Measurements from ENCODE around the gene FHIT. TPM values are rescaled to one million over a fixed set of nuclear protein-coding genes. Genes with fewer than 3 reads are reported as not detected.

FHIT gene
- total RNA-seq, 4 donors from 2014 or later, result 5.0 to 15.3 (median 8.3) TPM

DNA sequence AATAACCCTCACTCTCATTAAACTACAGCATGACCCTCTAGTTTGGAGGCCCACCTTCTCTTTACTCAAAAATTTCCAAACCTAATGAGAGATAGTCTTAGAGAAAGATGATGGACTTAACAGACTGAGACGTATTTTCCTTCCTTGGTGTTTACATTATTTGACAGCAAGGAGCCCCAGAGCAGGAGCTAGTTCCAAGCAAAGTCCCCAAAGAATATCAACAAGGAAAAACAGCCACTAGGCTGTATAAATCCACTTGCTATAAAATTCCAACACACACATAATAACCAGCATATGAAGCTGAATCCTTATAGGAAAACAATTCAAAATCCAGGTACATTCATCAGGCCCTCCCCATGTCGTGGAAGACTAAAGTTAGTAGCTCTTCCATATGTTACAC lies 660.0 kb downstream of the FHIT start:
- H3K4me3 ChIP-seq (ENCODE audit: low read depth, poor library complexity, severe bottlenecking), result no peak overlapping the region
- DNase-seq (ENCODE audit: low spot score in 2 of 2), result no peak
- TF ChIP-seq, protein P1, sequence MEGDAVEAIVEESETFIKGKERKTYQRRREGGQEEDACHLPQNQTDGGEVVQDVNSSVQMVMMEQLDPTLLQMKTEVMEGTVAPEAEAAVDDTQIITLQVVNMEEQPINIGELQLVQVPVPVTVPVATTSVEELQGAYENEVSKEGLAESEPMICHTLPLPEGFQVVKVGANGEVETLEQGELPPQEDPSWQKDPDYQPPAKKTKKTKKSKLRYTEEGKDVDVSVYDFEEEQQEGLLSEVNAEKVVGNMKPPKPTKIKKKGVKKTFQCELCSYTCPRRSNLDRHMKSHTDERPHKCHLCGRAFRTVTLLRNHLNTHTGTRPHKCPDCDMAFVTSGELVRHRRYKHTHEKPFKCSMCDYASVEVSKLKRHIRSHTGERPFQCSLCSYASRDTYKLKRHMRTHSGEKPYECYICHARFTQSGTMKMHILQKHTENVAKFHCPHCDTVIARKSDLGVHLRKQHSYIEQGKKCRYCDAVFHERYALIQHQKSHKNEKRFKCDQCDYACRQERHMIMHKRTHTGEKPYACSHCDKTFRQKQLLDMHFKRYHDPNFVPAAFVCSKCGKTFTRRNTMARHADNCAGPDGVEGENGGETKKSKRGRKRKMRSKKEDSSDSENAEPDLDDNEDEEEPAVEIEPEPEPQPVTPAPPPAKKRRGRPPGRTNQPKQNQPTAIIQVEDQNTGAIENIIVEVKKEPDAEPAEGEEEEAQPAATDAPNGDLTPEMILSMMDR (IDR thresholded peaks at IDR 0.05), result no peak
- TF ChIP-seq POLR2A (IDR thresholded peaks at IDR 0.05), result no peak
- WGBS, 2 donors, result 89% methylated on average over 2 of the region's 2 CpGs
- intact Hi-C loops (cut with DNase I; ENCODE audit: low total_unique reads), result no loop called here

DNA sequence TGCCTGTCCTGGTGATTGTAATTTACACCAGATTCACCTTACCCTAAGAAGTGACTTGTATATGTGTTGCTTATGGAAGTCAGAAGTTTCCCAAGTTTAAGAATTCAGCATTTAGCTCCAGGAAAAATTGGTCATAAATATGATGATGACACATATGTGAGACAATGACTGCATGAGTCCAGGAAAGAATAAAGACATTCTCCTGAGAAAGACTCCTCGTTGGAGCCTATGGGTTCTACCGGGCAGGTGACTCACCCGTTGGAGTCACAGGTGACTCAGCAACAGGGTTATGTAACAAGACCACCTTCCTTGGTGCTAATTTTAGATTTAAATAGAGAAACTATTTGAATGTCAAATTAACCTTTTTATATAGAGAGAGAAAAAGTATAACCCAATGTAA lies 662.4 kb downstream of the FHIT start:
- H3K4me3 ChIP-seq (ENCODE audit: low read depth, poor library complexity, severe bottlenecking), result no peak overlapping the region
- no peak for DNase-seq (ENCODE audit: low spot score in 2 of 2)
- intact Hi-C loops (cut with DNase I; ENCODE audit: low total_unique reads), result loop anchor here (10.0 kb wide), 1 partner anchor 1216 kb away; no protein-coding TSS in a partner anchor
- WGBS, 2 donors, result 49 to 58% methylated on average over 3 of the region's 3 CpGs
- TF ChIP-seq, protein P1 (IDR thresholded peaks at IDR 0.05), result no peak
- TF ChIP-seq POLR2A (IDR thresholded peaks at IDR 0.05), result no peak

DNA sequence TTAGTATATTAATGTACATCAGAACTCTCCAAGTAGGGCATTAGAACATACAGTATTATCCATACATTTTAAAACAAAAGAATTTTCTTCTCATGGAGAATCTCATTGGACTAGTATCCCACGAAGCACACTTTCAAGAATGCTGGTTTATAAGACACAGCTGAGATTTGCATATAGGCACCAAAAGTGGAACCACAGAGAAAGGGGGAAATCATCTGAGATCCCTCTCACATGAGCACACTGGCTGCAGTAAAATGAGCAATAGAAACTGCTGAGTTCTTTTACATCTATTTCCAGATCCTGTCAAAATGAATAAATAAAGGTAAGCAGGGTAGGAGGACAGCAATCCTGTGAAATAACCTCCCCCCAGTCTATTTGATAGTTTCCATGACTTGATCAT lies 665.3 kb downstream of the FHIT start:
- intact Hi-C loops (cut with DNase I; ENCODE audit: low total_unique reads), result loop anchor here (10.0 kb wide), 1 partner anchor 1219 kb away; no protein-coding TSS in a partner anchor
- TF ChIP-seq, protein P1 (IDR thresholded peaks at IDR 0.05), result no peak
- TF ChIP-seq POLR2A (IDR thresholded peaks at IDR 0.05), result no peak
- WGBS, 2 donors, result 0 to 28% methylated on average over 1 of the region's 1 CpG
- no peak overlapping the region for H3K4me3 ChIP-seq (ENCODE audit: low read depth, poor library complexity, severe bottlenecking)
- DNase-seq (ENCODE audit: low spot score in 2 of 2), result no peak

DNA sequence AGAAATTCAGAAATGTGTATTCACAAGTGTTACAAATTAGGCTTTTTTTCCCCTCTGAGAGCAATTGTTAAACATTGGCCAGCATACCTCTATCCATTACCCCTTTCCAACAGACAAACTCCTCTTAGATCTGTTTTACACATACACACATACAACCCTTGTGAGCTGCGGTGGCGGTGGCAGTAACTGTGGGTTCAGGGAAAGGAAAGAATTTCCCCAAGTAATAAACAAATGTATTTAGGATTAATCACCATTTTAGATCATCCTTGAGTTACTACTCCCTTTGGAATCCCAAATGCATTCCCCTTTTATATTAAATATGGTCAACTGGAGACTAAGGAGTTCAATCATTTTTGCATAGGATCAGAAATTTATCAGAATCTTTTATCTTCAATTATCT lies 667.0 kb downstream of the FHIT start:
- TF ChIP-seq, protein P1 (IDR thresholded peaks at IDR 0.05), result no peak
- no peak for TF ChIP-seq POLR2A (IDR thresholded peaks at IDR 0.05)
- no peak for DNase-seq (ENCODE audit: low spot score in 2 of 2)
- WGBS, 2 donors, result 98 to 100% methylated on average over 2 of the region's 2 CpGs
- H3K4me3 ChIP-seq (ENCODE audit: low read depth, poor library complexity, severe bottlenecking), result no peak overlapping the region
- intact Hi-C loops (cut with DNase I; ENCODE audit: low total_unique reads), result loop anchor here (10.0 kb wide), 1 partner anchor 1221 kb away; no protein-coding TSS in a partner anchor

DNA sequence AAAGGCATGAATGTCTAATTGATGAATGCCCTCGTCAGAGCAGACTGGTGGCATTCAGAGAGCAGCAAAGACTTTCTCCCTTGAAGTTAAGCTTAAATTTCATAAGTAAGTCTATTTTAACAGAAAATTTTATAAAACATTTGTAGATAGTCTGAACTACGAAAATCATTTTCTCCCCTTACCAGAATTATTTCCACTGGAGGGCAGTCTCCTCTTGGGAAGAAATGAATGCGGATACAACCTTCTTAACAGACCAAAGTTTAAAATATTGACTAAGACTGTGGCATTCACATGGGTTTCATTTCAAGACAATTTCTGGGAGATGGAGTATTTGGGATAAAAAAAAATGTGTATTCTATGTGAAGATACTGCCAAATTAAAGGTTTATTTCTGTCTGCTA lies 669.0 kb downstream of the FHIT start:
- TF ChIP-seq, protein P1 (IDR thresholded peaks at IDR 0.05), result no peak
- TF ChIP-seq POLR2A (IDR thresholded peaks at IDR 0.05), result no peak
- no peak for DNase-seq (ENCODE audit: low spot score in 2 of 2)
- intact Hi-C loops (cut with DNase I; ENCODE audit: low total_unique reads), result loop anchor here (10.0 kb wide), 1 partner anchor 1223 kb away; no protein-coding TSS in a partner anchor
- H3K4me3 ChIP-seq (ENCODE audit: low read depth, poor library complexity, severe bottlenecking), result no peak overlapping the region
- WGBS, 2 donors, result 57 to 66% methylated on average over 3 of the region's 3 CpGs

DNA sequence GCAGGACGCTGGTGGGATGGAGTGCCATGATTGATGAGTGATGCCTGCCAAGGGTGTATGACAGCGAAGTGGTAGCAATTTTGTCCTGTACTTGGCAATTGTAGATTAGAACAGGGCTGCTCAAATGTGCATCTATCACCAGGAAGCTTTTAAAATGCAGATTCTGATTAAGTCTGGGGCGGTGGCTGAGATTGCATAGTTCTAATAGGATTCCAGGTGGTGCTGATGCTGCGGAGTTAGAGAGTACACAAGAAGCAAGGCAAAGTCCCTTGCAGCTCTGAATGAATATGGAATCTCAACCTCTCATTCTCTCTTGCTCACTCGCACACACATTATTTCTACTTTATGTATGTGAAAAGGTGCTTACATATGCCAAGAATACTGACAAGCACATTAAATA lies 670.4 kb downstream of the FHIT start:
- intact Hi-C loops (cut with DNase I; ENCODE audit: low total_unique reads), result loop anchor here (10.0 kb wide), 1 partner anchor 1224 kb away; no protein-coding TSS in a partner anchor
- 89 to 92% methylated on average over 5 of the region's 5 CpGs for WGBS, 2 donors
- no peak for DNase-seq (ENCODE audit: low spot score in 2 of 2)
- H3K4me3 ChIP-seq (ENCODE audit: low read depth, poor library complexity, severe bottlenecking), result no peak overlapping the region
- TF ChIP-seq POLR2A (IDR thresholded peaks at IDR 0.05), result no peak
- TF ChIP-seq, protein P1 (IDR thresholded peaks at IDR 0.05), result no peak
